NCI-H2107 (cell line): ENCODE data around the gene DLX3.
A peak's percentile ranks its signal among the peaks of the same experiment; 100 is the strongest.

ENCODE experiments used
- DNase-seq: peaks from one replicate; lab custom pipeline; 2025; lab: John Stamatoyannopoulos, UW

Gene DLX3

DNA sequence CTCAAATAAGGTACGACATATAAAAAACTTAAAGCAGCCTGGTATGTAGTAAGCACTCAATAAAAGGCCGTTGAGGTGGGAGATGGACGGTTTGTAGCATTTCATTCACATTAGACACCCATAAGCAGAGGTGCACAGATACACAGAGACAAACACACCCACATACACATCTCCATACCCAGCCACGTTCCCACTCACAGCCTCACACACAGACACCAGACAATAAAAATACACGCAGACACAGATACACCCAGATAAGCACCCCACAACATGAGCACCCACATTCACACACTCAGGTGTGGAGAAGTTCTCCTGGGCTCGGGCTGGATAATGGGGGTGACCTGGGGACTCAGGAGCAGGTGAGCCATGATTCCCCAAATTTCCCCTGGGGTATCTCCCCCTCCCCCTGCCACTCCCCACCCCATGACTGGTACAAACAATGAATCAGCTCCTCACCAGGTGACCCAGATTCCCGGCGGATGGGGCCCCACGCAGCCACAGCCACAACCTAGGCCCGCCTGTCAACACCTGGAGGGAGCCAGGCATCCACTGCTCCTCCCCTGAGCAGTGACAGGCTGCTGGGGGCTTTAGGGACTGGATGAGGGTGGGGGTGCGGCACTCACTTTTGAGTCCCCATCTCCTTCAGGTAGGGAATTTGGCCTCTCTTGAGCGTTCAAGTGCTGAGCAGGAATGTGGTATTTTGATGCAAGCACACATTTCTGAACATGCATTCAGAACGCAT lies 2.7 kb downstream of the DLX3 start:
- no peak for DNase-seq

GRCh38 chr17:49991409-49991808 lies 3.6 kb downstream of the DLX3 start:
- no peak for DNase-seq

- DNase-seq, result no peak
Observed at GRCh38 chr17:49990921-49991320, 4.1 kb downstream of the DLX3 start.

DNA sequence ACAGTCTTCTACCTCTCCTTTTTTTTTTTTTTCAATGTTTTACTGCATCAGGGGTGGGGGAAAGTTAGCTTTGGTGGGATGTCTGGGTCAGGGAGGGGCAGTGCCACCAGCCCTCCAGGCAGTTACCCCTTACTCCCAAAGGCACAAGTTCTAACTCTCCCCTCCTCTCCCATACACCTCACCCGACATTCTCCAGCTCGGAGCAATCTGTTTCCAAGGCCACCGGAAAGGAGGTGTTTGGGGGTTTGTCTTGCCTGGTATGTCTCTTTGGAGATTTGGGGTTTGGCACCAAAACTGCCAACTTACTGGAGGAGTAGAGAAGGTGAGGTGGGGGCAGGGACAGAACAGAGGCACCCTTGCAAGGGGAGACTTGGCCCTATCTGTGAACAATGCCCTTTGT lies 4.7 kb downstream of the DLX3 start:
- no peak for DNase-seq

GRCh38 chr17:49989518-49989880 lies 5.5 kb downstream of the DLX3 start:
- no peak for DNase-seq

- peak; percentile 44 for DNase-seq
Observed at GRCh38 chr17:49987681-49988441, 7.2 kb downstream of the DLX3 start.

GRCh38 chr17:49987290-49987585 lies 7.8 kb downstream of the DLX3 start:
- no peak for DNase-seq

- DNase-seq, result no peak
Observed at GRCh38 chr17:49986396-49987289, 8.4 kb downstream of the DLX3 start.

- no peak for DNase-seq
Observed at GRCh38 chr17:49985310-49985990, 9.6 kb downstream of the DLX3 start.

DNA sequence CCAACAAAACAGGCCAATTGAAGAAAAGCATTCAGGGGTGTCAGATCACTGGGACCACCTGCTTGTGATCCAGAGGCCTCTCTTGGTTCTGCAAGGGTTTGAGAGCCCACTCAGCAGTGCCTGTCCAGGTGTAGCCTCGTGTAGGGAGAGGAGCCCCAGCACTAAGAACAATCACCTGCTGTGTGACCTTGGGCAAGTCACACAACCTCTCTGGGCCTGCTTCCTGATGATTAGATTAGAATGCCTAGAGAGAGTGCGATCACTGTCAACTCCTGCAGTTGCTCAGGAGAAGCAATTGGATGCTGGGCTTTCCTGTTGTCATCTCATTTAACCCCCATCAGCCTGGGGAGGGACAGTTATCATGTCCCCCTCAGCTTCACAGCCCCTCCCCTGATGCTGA lies 10.2 kb downstream of the DLX3 start:
- DNase-seq, result no peak

GRCh38 chr17:49984283-49984682 lies 10.7 kb downstream of the DLX3 start:
- no peak for DNase-seq

GRCh38 chr17:49980703-49981197 lies 14.3 kb downstream of the DLX3 start:
- no peak for DNase-seq

GRCh38 chr17:49979748-49980479 lies 15.1 kb downstream of the DLX3 start:
- DNase-seq, result no peak

GRCh38 chr17:49978501-49978900 lies 16.5 kb downstream of the DLX3 start:
- DNase-seq, result no peak

GRCh38 chr17:49977463-49978389 lies 17.3 kb downstream of the DLX3 start:
- no peak for DNase-seq

DNA sequence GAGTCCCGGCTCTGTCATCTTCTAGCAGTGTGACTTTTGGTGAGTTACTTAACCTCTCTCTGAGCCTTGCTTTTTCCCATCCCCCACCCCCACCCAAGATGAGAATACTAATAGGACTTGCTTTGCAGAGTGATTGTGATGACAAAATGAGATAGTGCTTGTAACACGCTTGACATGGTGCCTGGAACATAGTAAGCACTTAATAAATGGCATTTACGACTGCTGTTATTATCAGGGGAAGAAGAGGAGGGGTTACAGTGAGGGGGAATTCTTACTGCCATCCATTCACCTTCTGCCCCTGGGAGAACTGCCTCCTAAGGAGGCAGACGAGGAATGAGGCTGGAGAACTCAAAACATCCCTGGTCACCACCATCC lies 18.2 kb downstream of the DLX3 start:
- DNase-seq, result no peak

DNA sequence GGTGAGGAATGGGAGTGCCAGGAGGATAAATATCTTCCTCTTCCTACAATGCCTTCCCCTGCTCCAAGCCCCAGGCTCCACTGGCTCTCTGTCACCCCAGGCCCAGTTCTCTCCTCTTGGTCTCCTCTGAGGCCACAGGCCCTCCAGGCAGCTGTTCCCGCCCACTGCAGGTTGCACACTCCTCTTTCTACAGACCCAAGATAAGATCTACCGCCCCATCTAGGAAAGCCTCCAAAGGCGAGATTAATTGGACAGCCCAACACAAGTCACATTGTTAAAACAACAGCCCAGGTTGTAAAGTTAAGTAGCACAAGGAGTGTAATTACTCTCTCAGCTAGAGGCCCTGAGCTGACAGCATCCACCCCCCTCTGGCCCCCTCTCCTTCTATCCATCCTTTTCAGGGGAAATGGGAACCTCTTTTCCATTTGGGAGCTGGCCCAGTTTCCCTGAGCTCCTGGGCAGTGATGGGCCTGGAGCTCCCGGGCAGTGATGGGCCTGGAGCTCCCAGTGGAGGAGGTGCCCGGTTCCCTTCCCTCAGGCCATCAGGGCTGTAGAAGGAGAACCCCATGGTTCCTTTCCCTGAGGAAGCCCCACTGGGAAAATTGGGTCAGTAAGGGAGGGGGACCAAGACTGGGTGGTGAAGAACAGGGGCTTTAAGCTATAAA lies 18.7 kb downstream of the DLX3 start:
- DNase-seq, result no peak

- DNase-seq, result no peak
Observed at GRCh38 chr17:49975531-49975930, 19.5 kb downstream of the DLX3 start.

DNA sequence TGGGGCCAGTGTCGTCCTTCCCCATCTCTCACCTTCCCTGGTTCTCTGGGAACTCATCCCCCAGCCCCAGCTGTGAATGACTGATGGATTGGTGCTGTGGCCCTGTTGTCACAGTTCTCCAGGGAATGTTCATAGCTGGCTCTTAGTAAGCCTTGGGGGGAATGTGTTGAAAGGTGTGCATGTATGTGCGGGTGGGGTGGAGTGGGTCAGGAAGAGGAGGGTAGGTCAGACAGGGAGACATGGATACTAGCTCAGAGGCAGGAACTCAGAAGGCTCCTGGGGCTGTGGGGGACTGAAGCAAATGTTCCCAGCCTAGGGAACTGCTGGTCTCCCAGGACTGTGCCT lies 21.8 kb downstream of the DLX3 start:
- DNase-seq, result no peak
